A549 treated with RU486 at 1 μM for 4 hours (cell line): ENCODE measurements around the gene TFDP2. TPM values are rescaled to one million over a fixed set of nuclear protein-coding genes. Genes with fewer than 3 reads are reported as not detected.

Experiments
- total RNA-seq: library from RNA; stranded (reverse); fragments of 200-300 nt; extraction: Qiagen RNA extraction; gene quantifications from 5 replicates; pipeline ENCODE4 v1.2.3, GENCODE V29; 2022; ENCODE audit warnings: low read depth

TFDP2 gene, protein sequence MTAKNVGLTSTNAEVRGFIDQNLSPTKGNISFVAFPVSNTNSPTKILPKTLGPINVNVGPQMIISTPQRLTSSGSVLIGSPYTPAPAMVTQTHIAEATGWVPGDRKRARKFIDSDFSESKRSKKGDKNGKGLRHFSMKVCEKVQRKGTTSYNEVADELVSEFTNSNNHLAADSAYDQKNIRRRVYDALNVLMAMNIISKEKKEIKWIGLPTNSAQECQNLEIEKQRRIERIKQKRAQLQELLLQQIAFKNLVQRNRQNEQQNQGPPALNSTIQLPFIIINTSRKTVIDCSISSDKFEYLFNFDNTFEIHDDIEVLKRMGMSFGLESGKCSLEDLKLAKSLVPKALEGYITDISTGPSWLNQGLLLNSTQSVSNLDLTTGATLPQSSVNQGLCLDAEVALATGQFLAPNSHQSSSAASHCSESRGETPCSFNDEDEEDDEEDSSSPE
- total RNA-seq, result 16.1 to 22.0 TPM (median 17.5 TPM) in 5 replicates

DNA sequence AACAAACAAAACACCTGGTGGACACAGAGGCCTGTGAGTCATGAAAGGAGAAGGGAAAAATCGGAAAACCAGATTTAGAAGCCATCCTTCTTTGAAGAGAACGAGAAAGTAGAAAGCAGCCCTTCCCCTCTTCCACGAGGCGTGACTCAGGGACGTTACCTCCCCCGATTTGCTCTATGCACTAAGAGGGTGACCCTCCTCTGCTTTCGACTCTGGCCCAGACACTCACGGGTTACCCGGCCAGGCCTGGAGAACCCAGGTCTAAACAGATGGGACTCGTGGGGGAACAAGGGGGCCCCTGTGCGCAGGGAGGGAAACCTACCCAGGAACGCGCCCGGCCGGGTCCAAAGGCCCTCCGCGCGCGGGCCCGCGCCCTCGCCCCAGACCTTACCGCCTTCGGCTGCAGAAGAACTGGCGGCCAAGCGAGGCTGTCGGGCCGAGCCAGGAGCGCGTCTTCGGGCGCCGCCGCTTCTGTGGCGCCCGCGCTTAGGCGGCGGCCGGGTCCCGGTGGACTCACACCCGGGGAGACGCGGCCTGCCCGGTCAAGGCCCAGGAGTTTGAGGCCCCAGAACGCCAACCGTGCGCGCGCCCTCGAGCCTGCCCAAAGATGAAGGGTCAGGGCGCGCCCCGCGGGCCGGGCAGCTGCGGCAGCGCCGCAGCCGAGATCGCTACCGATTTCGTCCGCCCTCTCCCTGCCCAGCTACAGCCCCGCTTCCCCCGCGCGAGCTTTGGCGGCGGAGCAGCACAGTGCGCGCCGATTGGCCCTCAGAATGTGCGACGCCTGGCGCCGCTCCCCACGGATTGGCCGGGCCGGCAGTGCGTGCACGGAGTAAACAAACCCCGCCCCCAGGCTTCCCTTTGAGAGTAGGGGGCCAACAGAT is at the start of gene TFDP2:
Gene TFDP2, minus strand, starts transcription at position 753 of the 881 bp plus-strand sequence. CDS start 47,795 bp downstream, outside the sequence.

Other genes starting within 250 kb of the TFDP2 start
- gene GK5, start 76.0 kb upstream of the TFDP2 start, total RNA-seq, result 2.4 to 6.5 TPM (median 5.0 TPM) in 5 replicates